ENCODE measurements around the gene TMEM108. TPM values are rescaled to one million over a fixed set of nuclear protein-coding genes. Genes with fewer than 3 reads are reported as not detected.

Gene TMEM108
- total RNA-seq, 2 experiments from 2014 or later: not detected

- POLR2A ChIA-PET: no interaction called here
- CTCF ChIA-PET: interaction anchor here (1.2 kb wide), 1 partner anchor 571 kb away, joined by 3 read pairs; no protein-coding TSS in a partner anchor
Observed at GRCh38 chr3:133296981-133297380, 258.8 kb downstream of the TMEM108 start.

GRCh38 chr3:133300102-133300501 is 261.9 kb downstream of the TMEM108 start:
- ChIA-PET POLR2A (no interaction called here), CTCF (no interaction called here)

GRCh38 chr3:133301194-133301593 is 263.0 kb downstream of the TMEM108 start:
- ChIA-PET CTCF (no interaction called here), POLR2A (no interaction called here)

GRCh38 chr3:133301731-133302130 is 263.5 kb downstream of the TMEM108 start:
- CTCF ChIA-PET: no interaction called here

GRCh38 chr3:133303430-133303829 is 265.2 kb downstream of the TMEM108 start:
- CTCF ChIA-PET: no interaction called here
- POLR2A ChIA-PET: no interaction called here

More at GRCh38 chr3:133301731-133302130, 263.5 kb downstream of the TMEM108 start:
- POLR2A ChIA-PET: no interaction called here

- ChIA-PET POLR2A (no interaction called here), CTCF (no interaction called here)
Observed at GRCh38 chr3:133317866-133318265, 279.7 kb downstream of the TMEM108 start.

- POLR2A ChIA-PET: no interaction called here
Observed at GRCh38 chr3:133328373-133328772, 290.2 kb downstream of the TMEM108 start.

GRCh38 chr3:133329626-133330025 is 291.4 kb downstream of the TMEM108 start:
- ChIA-PET CTCF (no interaction called here), POLR2A (no interaction called here)

More at GRCh38 chr3:133328373-133328772, 290.2 kb downstream of the TMEM108 start:
- CTCF ChIA-PET: no interaction called here

GRCh38 chr3:133330065-133330464 is 291.9 kb downstream of the TMEM108 start:
- CTCF ChIA-PET: no interaction called here
- POLR2A ChIA-PET: no interaction called here

- CTCF ChIA-PET: no interaction called here
- POLR2A ChIA-PET: no interaction called here
Observed at GRCh38 chr3:133330522-133330921, 292.3 kb downstream of the TMEM108 start.

- ChIA-PET CTCF (no interaction called here), POLR2A (no interaction called here)
Observed at GRCh38 chr3:133354721-133355120, 316.5 kb downstream of the TMEM108 start.

- POLR2A ChIA-PET: no interaction called here
- CTCF ChIA-PET: no interaction called here
Observed at GRCh38 chr3:133360476-133360875, 322.3 kb downstream of the TMEM108 start.

GRCh38 chr3:133361011-133361410 is 322.8 kb downstream of the TMEM108 start:
- CTCF ChIA-PET: no interaction called here
- POLR2A ChIA-PET: no interaction called here

GRCh38 chr3:133361435-133361834 is 323.2 kb downstream of the TMEM108 start:
- ChIA-PET CTCF (no interaction called here), POLR2A (no interaction called here)

GRCh38 chr3:133362539-133362938 is 324.3 kb downstream of the TMEM108 start:
- POLR2A ChIA-PET: no interaction called here
- CTCF ChIA-PET: no interaction called here

GRCh38 chr3:133364704-133365103 is 326.5 kb downstream of the TMEM108 start:
- POLR2A ChIA-PET: no interaction called here
- CTCF ChIA-PET: no interaction called here

GRCh38 chr3:133366921-133367320 is 328.7 kb downstream of the TMEM108 start:
- ChIA-PET POLR2A (no interaction called here), CTCF (interaction anchor here (0.5 kb wide), 1 partner anchor 23 kb away, joined by 5 read pairs; no protein-coding TSS in a partner anchor)

GRCh38 chr3:133367403-133367802 is 329.2 kb downstream of the TMEM108 start:
- POLR2A ChIA-PET: no interaction called here
- CTCF ChIA-PET: interaction anchor here (0.5 kb wide), 1 partner anchor 22 kb away, joined by 5 read pairs; no protein-coding TSS in a partner anchor

GRCh38 chr3:133367956-133368355 is 329.8 kb downstream of the TMEM108 start:
- CTCF ChIA-PET: no interaction called here
- POLR2A ChIA-PET: no interaction called here

GRCh38 chr3:133368371-133369067 is 330.3 kb downstream of the TMEM108 start:
- ChIA-PET CTCF (no interaction called here), POLR2A (no interaction called here)

- POLR2A ChIA-PET: no interaction called here
- CTCF ChIA-PET: no interaction called here
Observed at GRCh38 chr3:133369068-133369440, 330.9 kb downstream of the TMEM108 start.

- CTCF ChIA-PET: interaction anchor here (0.6 to 0.7 kb wide), 2 partner anchors 12 to 148 kb away, joined by 3 read pairs; no protein-coding TSS in a partner anchor
- POLR2A ChIA-PET: no interaction called here
Observed at GRCh38 chr3:133371181-133371580, 333.0 kb downstream of the TMEM108 start.
